Neural cell (in vitro differentiated cells): ENCODE results near the gene SEMA3B. TPM values are rescaled to one million over a fixed set of nuclear protein-coding genes. Genes with fewer than 3 reads are reported as not detected.

ENCODE experiments used
- H2AFZ ChIP-seq: fragments of 200-600, 300-800 bp; sonication (generic), shearing (Covaris generic); 2 replicates; pipeline ENCODE4 v1.6.0; 2014; ENCODE audit warnings: low read depth, mild to moderate bottlenecking, antibody characterized with exemption, low read length, moderate library complexity
- H3F3A ChIP-seq: fragments of 200-600 bp; shearing (Covaris generic); 2 replicates; pipeline ENCODE4 v1.6.1; 2016; ENCODE audit warnings: mild to moderate bottlenecking, moderate library complexity, mixed read lengths, antibody characterized with exemption, low read length; ENCODE audit not compliant: insufficient read depth, poor library complexity, severe bottlenecking
- H3K27ac ChIP-seq: fragments of 200-600, 300-800 bp; sonication (generic), shearing (Covaris generic); 2 replicates; pipeline ENCODE4 v1.5.1; 2014; ENCODE audit warnings: mild to moderate bottlenecking, low read length, moderate library complexity
- H3K27me3 ChIP-seq: fragments of 300-800, 200-600 bp; sonication (generic), shearing (Covaris generic); 2 replicates; pipeline ENCODE4 v1.6.0; 2014; ENCODE audit warnings: mild to moderate bottlenecking, low read depth, low read length, moderate library complexity; ENCODE audit not compliant: insufficient read depth
- H3K36me3 ChIP-seq: fragments of 300-800, 200-600 bp; sonication (generic), shearing (Covaris generic); 2 replicates; pipeline ENCODE4 v1.5.1; 2014; ENCODE audit warnings: mild to moderate bottlenecking, antibody characterized with exemption, low read length, moderate library complexity; ENCODE audit not compliant: insufficient read depth
- H3K4me2 ChIP-seq: fragments of 300-800, 200-600 bp; sonication (generic), shearing (Covaris generic); 2 replicates; pipeline ENCODE4 v1.6.0; 2014; ENCODE audit warnings: mild to moderate bottlenecking, low read length
- H3K4me3 ChIP-seq: fragments of 300-800, 200-600 bp; sonication (generic), shearing (Covaris generic); 2 replicates; pipeline ENCODE4 v1.5.1; 2014; ENCODE audit warnings: mild to moderate bottlenecking, low read length, moderate library complexity
- H3K79me2 ChIP-seq: fragments of 200-600 bp; shearing (Covaris generic); replicated peaks from 2 replicates; pipeline ENCODE4 v1.6.0; 2014; ENCODE audit warnings: mild to moderate bottlenecking, low read length, moderate library complexity; ENCODE audit not compliant: insufficient read depth
- H3K9ac ChIP-seq: fragments of 300-800, 200-600 bp; sonication (generic), shearing (Covaris generic); 2 replicates; pipeline ENCODE4 v1.6.1; 2016; ENCODE audit warnings: mild to moderate bottlenecking, low read length, mixed read lengths
- H3K9me2 ChIP-seq: fragments of 200-600 bp; shearing (Covaris generic); 2 replicates; pipeline ENCODE4 v1.6.1; 2016; ENCODE audit warnings: mild to moderate bottlenecking, low read length, mixed read lengths; ENCODE audit not compliant: insufficient read depth
- H3K9me3 ChIP-seq: fragments of 200-600, 300-800 bp; sonication (generic), shearing (Covaris generic); 2 replicates; pipeline ENCODE4 v1.6.1; 2016; ENCODE audit warnings: mild to moderate bottlenecking, mixed run types, low read length, moderate library complexity, mixed read lengths
- H4K20me1 ChIP-seq: fragments of 200-600 bp; shearing (Covaris generic); 2 replicates; pipeline ENCODE4 v1.6.1; 2016; ENCODE audit warnings: mild to moderate bottlenecking, mixed run types; ENCODE audit not compliant: insufficient read depth
- EP300 ChIP-seq: fragments of 450-650 bp; conservative IDR thresholded peaks from 2 replicates; pipeline ENCODE4 v1.6.1; 2014; ENCODE audit warnings: antibody characterized with exemption, mild to moderate bottlenecking, moderate library complexity; ENCODE audit not compliant: poor library complexity, severe bottlenecking
- EZH2 ChIP-seq: fragments of 200-600, 300-800 bp; shearing (Covaris generic), sonication (generic); IDR thresholded peaks from 2 replicates; pipeline ENCODE4 v1.6.1; 2014; ENCODE audit warnings: antibody characterized with exemption, low read length, borderline replicate concordance, mild to moderate bottlenecking; ENCODE audit not compliant: insufficient read depth, poor library complexity, severe bottlenecking
- MXI1 ChIP-seq: fragments of 450-650 bp; conservative IDR thresholded peaks from 2 replicates; pipeline ENCODE4 v1.6.1; 2014; ENCODE audit warnings: antibody characterized with exemption, mild to moderate bottlenecking; ENCODE audit not compliant: poor library complexity, severe bottlenecking
- POLR2AphosphoS5 ChIP-seq: IDR thresholded peaks from 2 replicates; pipeline ENCODE4 v1.6.1; 2012
- RAD21 ChIP-seq: fragments of 450-650 bp; conservative IDR thresholded peaks from 2 replicates; pipeline ENCODE4 v1.6.1; 2014; ENCODE audit warnings: antibody characterized with exemption, mild to moderate bottlenecking, moderate library complexity
- SMC3 ChIP-seq: fragments of 450-650 bp; conservative IDR thresholded peaks from 2 replicates; pipeline ENCODE4 v1.6.1; 2014; ENCODE audit warnings: antibody characterized with exemption, mild to moderate bottlenecking, moderate library complexity; ENCODE audit not compliant: poor library complexity
- TAF1 ChIP-seq: IDR thresholded peaks from 2 replicates; pipeline ENCODE4 v1.6.1; 2012; ENCODE audit warnings: low read depth
- polyA plus RNA-seq: library from polyadenylated mRNA; depleted of rRNA; stranded (reverse); fragments of >200 nt; gene quantifications from 2 replicates; pipeline ENCODE4 v1.2.3, GENCODE V29; 2014
- TF ChIP-seq, protein P1 (sequence below): IDR thresholded peaks from 2 replicates; pipeline ENCODE4 v1.6.1; 2012; ENCODE audit warnings: borderline replicate concordance
- TF ChIP-seq, protein P2 (sequence below): fragments of 450-650 bp; IDR thresholded peaks from 2 replicates; pipeline ENCODE4 v1.5.1; 2014; ENCODE audit warnings: antibody characterized with exemption, mild to moderate bottlenecking, moderate library complexity; ENCODE audit not compliant: poor library complexity, severe bottlenecking

SEMA3B gene
- polyA plus RNA-seq, 1 donor from 2014 or later: 7.8 TPM

DNA sequence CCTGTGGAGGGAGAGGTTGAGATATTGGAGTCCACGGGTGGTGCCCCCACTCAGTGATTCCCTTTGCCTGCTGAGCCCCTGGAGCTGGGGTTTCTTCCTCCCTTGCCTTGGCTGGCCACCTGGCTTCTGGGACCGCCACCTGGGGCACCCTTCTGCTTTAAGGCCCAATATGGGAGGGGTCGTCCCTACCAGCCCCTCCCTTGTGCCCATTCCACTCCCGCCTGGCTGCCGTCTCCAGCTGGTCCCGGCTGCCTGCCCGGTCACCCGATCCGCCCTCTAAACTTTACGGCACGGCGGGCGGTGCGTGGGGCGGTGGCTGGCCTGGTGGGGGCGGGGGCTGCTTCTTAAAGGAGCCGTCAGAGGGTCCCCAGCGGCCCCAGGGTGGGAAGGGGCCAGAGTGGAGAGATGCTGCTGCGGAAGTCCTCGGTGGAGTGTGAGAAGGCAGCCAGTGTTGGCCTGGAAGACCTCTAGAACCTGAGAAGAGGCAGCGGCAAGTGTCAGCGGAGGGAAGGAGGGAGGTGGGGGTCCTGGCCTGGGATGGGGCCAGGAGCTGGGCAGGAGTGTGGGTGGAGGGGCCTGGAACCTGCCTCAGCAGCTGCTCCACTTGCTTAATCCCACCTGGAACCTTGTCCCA, 1.6 kb upstream of the SEMA3B start:
- Histone ChIP-seq H3K79me2 (no peaks in the 10 kb centered on the region), H2AFZ (no peak overlapping the region), H3F3A (no peaks in the 10 kb centered on the region), H3K4me3 (no peak overlapping the region), H3K9ac (no peak overlapping the region), H3K9me2 (no peaks in the 10 kb centered on the region), H3K36me3 (no peaks in the 10 kb centered on the region), H3K27me3 (no peaks in the 10 kb centered on the region), H3K4me2 (no peak overlapping the region), H3K9me3 (no peaks in the 10 kb centered on the region), H4K20me1 (no peaks in the 10 kb centered on the region), H3K27ac (no peak overlapping the region)
- TF ChIP-seq, protein P1, sequence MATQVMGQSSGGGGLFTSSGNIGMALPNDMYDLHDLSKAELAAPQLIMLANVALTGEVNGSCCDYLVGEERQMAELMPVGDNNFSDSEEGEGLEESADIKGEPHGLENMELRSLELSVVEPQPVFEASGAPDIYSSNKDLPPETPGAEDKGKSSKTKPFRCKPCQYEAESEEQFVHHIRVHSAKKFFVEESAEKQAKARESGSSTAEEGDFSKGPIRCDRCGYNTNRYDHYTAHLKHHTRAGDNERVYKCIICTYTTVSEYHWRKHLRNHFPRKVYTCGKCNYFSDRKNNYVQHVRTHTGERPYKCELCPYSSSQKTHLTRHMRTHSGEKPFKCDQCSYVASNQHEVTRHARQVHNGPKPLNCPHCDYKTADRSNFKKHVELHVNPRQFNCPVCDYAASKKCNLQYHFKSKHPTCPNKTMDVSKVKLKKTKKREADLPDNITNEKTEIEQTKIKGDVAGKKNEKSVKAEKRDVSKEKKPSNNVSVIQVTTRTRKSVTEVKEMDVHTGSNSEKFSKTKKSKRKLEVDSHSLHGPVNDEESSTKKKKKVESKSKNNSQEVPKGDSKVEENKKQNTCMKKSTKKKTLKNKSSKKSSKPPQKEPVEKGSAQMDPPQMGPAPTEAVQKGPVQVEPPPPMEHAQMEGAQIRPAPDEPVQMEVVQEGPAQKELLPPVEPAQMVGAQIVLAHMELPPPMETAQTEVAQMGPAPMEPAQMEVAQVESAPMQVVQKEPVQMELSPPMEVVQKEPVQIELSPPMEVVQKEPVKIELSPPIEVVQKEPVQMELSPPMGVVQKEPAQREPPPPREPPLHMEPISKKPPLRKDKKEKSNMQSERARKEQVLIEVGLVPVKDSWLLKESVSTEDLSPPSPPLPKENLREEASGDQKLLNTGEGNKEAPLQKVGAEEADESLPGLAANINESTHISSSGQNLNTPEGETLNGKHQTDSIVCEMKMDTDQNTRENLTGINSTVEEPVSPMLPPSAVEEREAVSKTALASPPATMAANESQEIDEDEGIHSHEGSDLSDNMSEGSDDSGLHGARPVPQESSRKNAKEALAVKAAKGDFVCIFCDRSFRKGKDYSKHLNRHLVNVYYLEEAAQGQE: no peak
- TF ChIP-seq TAF1 (no peak), EP300 (no peak), MXI1 (no peak), POLR2AphosphoS5 (no peak), RAD21 (no peak), SMC3 (no peak), EZH2 (no peak)
- TF ChIP-seq, protein P2, sequence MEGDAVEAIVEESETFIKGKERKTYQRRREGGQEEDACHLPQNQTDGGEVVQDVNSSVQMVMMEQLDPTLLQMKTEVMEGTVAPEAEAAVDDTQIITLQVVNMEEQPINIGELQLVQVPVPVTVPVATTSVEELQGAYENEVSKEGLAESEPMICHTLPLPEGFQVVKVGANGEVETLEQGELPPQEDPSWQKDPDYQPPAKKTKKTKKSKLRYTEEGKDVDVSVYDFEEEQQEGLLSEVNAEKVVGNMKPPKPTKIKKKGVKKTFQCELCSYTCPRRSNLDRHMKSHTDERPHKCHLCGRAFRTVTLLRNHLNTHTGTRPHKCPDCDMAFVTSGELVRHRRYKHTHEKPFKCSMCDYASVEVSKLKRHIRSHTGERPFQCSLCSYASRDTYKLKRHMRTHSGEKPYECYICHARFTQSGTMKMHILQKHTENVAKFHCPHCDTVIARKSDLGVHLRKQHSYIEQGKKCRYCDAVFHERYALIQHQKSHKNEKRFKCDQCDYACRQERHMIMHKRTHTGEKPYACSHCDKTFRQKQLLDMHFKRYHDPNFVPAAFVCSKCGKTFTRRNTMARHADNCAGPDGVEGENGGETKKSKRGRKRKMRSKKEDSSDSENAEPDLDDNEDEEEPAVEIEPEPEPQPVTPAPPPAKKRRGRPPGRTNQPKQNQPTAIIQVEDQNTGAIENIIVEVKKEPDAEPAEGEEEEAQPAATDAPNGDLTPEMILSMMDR: no peak

DNA sequence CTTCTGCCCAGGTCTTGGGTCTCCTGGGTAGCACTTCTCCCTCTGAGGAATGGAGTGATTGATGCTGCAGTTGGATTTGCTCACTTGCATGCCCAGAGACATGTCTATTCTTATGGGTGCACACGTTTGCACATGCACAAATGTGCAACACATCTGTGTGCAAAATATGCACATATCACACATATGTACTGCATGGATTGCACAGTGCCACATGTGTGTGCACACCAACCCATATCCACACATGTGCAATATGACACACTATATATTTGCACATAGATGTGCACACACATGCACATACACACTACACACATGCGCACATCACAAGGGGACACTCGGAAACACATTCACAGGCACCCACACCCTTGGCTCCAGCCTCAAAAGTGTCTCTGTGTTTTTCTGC, 671 bp upstream of the SEMA3B start:
- Histone ChIP-seq H3K27me3 (no peaks in the 10 kb centered on the region), H3K36me3 (no peaks in the 10 kb centered on the region), H3K4me3 (no peak overlapping the region), H4K20me1 (no peaks in the 10 kb centered on the region), H3K27ac (no peak overlapping the region), H3K4me2 (no peak overlapping the region), H3K9me3 (no peaks in the 10 kb centered on the region), H3K9ac (no peak overlapping the region), H2AFZ (no peak overlapping the region), H3F3A (no peaks in the 10 kb centered on the region), H3K9me2 (no peaks in the 10 kb centered on the region), H3K79me2 (no peaks in the 10 kb centered on the region)
- TF ChIP-seq SMC3 (no peak), TAF1 (no peak)

DNA sequence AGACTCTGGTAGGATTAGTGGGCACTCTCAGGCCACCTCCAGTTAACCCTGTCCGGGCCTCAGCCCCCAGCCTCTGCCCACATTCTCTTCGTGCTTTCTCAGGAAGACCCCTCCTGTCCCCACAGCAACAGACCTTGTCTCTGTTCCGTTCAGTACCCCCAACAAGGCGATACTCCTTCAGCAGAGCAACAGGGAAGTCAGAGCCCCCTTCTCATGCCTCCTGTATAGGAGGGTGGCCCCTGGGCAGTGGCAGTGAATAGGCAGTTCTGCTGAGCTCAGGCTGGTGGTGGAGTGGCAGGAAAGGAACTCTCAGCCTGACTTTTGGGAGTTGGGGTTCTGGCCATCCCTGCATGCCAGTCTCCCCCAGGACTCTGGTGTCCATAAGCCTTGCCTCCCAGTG, 513 bp downstream of the SEMA3B start:
- no peak overlapping the region for H2AFZ ChIP-seq
- no peaks in the 10 kb centered on the region for H3F3A ChIP-seq
- H3K9me3 ChIP-seq: no peaks in the 10 kb centered on the region
- H3K27ac ChIP-seq: no peak overlapping the region
- H3K9me2 ChIP-seq: no peaks in the 10 kb centered on the region
- H3K27me3 ChIP-seq: peaks cover 6% of the 10 kb centered on the region
- no peak overlapping the region for H3K9ac ChIP-seq
- no peaks in the 10 kb centered on the region for H3K79me2 ChIP-seq
- H3K4me2 ChIP-seq: no peak overlapping the region
- no peaks in the 10 kb centered on the region for H4K20me1 ChIP-seq
- TF ChIP-seq SMC3 (no peak), TAF1 (no peak), POLR2AphosphoS5 (no peak), MXI1 (no peak), EZH2 (no peak), RAD21 (no peak), EP300 (no peak)
- TF ChIP-seq, protein P2: no peak
- TF ChIP-seq, protein P1: no peak
- no peak overlapping the region for H3K4me3 ChIP-seq
- no peaks in the 10 kb centered on the region for H3K36me3 ChIP-seq
